ENCODE measurements around the gene DLG2. TPM values are rescaled to one million over a fixed set of nuclear protein-coding genes. Genes with fewer than 3 reads are reported as not detected.

The DLG2 gene
- total and polyA plus RNA-seq, 9 of the 15 experiments (the other 6 are each of a cell fraction or from before 2014, with no cell fraction given), result 0.52 to 1.6 (median 0.95) TPM

- no peak overlapping the region for H3K4me2 ChIP-seq (ENCODE audit: insufficient read depth, low read length)
- no peak for DNase-seq (ENCODE audit: extremely low read depth in 1 of 4, low spot score in 3 of 4)
- H3K4me1 ChIP-seq (replicated peaks in 1 of 2; ENCODE audit: control insufficient read depth in 2 of 2, insufficient read depth in 2 of 2, low read length in 2 of 2), result no peaks in the 10 kb centered on the region
- H3K4me3 ChIP-seq, result no peak overlapping the region
- no peaks in the 10 kb centered on the region for H3K9me1 ChIP-seq (ENCODE audit: control insufficient read depth, insufficient read depth, low read length)
- TF ChIP-seq PURB (CRISPR knock-in tag; IDR thresholded peaks at IDR 0.05; ENCODE audit: low read depth), result no peak
- 0% methylated on average over 2 of the region's 2 CpGs for WGBS (ENCODE audit: insufficient coverage, low coverage, missing lambda C conversion rate)
- no peaks in the 10 kb centered on the region for H3K36me3 ChIP-seq (ENCODE audit: control insufficient read depth, insufficient read depth, low read length)
- H3K9me3 ChIP-seq (replicated peaks; ENCODE audit: control insufficient read depth, insufficient read depth, low read depth, low read length), result no peaks in the 10 kb centered on the region
- POLR2A ChIA-PET, result no interaction called here
- BruUV-seq (replicated peaks), result no TSS peak
- no peaks in the 10 kb centered on the region for H3K27me3 ChIP-seq (ENCODE audit: control insufficient read depth in 2 of 2, insufficient read depth in 2 of 2, low read length in 2 of 2)
- in situ Hi-C loops (cut with MboI) (loop anchor here (25.0 kb wide), 1 partner anchor 726 kb away; no protein-coding TSS in a partner anchor), intact Hi-C loops (cut with micrococcal nuclease) (loop anchor here (10.0 kb wide), 1 partner anchor 179 kb away; no protein-coding TSS in a partner anchor)
- H3K27ac ChIP-seq (ENCODE audit: extremely low read depth, low read depth, low read length), result no peak overlapping the region
- CTCF ChIA-PET (ENCODE audit: low intra/inter-chr PET ratio), result no interaction called here
- no peak for FAIRE-seq
- no peak overlapping the region for H3K9ac ChIP-seq (ENCODE audit: insufficient read depth in 1 of 2, low read depth in 2 of 2, low read length in 2 of 2)
- ATAC-seq, result no peak
- H2AFZ ChIP-seq (ENCODE audit: low read depth, low read length), result no peak overlapping the region
- H3K79me2 ChIP-seq (ENCODE audit: control insufficient read depth, insufficient read depth, low read length), result no peaks in the 10 kb centered on the region
- H4K20me1 ChIP-seq (replicated peaks; ENCODE audit: control insufficient read depth, insufficient read depth, low read length), result no peaks in the 10 kb centered on the region
Observed at GRCh38 chr11:84563356-84563755, 1063.8 kb downstream of the DLG2 start.

- in situ Hi-C loops (cut with MboI) (loop anchor here (25.0 kb wide), 1 partner anchor 723 kb away; no protein-coding TSS in a partner anchor), intact Hi-C loops (cut with micrococcal nuclease) (loop anchor here (10.0 kb wide), 1 partner anchor 175 kb away; no protein-coding TSS in a partner anchor)
- POLR2A ChIA-PET, result no interaction called here
- FAIRE-seq, result no peak
- H3K9ac ChIP-seq (ENCODE audit: insufficient read depth in 1 of 2, low read depth in 2 of 2, low read length in 2 of 2), result no peak overlapping the region
- H3K4me3 ChIP-seq, result no peak overlapping the region
- H3K4me2 ChIP-seq (ENCODE audit: insufficient read depth, low read length), result no peak overlapping the region
- DNase-seq (ENCODE audit: extremely low read depth in 1 of 4, low spot score in 3 of 4), result no peak
- no peaks in the 10 kb centered on the region for H3K9me3 ChIP-seq (replicated peaks; ENCODE audit: control insufficient read depth, insufficient read depth, low read depth, low read length)
- H4K20me1 ChIP-seq (replicated peaks; ENCODE audit: control insufficient read depth, insufficient read depth, low read length), result no peaks in the 10 kb centered on the region
- WGBS (ENCODE audit: insufficient coverage, low coverage, missing lambda C conversion rate), result 0% methylated on average over 1 of the region's 1 CpG
- CTCF ChIA-PET (ENCODE audit: low intra/inter-chr PET ratio), result no interaction called here
- H3K4me1 ChIP-seq (replicated peaks in 1 of 2; ENCODE audit: control insufficient read depth in 2 of 2, insufficient read depth in 2 of 2, low read length in 2 of 2), result no peaks in the 10 kb centered on the region
- H3K36me3 ChIP-seq (ENCODE audit: control insufficient read depth, insufficient read depth, low read length), result no peaks in the 10 kb centered on the region
- no peak for ATAC-seq
- no peaks in the 10 kb centered on the region for H3K79me2 ChIP-seq (ENCODE audit: control insufficient read depth, insufficient read depth, low read length)
- H3K27me3 ChIP-seq (ENCODE audit: control insufficient read depth in 2 of 2, insufficient read depth in 2 of 2, low read length in 2 of 2), result no peaks in the 10 kb centered on the region
- no peak overlapping the region for H3K27ac ChIP-seq (ENCODE audit: extremely low read depth, low read depth, low read length)
- no peaks in the 10 kb centered on the region for H3K9me1 ChIP-seq (ENCODE audit: control insufficient read depth, insufficient read depth, low read length)
- no TSS peak for BruUV-seq (replicated peaks)
- no peak overlapping the region for H2AFZ ChIP-seq (ENCODE audit: low read depth, low read length)
- TF ChIP-seq ZNF609 (CRISPR knock-in tag; IDR thresholded peaks at IDR 0.05; ENCODE audit: borderline replicate concordance), result no peak
- no peak for TF ChIP-seq CTCFL (IDR thresholded peaks at IDR 0.05; ENCODE audit: borderline replicate concordance, insufficient read depth, low read depth, low read length, poor library complexity, severe bottlenecking)
- TF ChIP-seq ZNF124 (CRISPR knock-in tag; IDR thresholded peaks at IDR 0.05), result no peak
Observed at GRCh38 chr11:84560206-84560605, 1066.9 kb downstream of the DLG2 start.

All from K562 (cell line).